GM12878 (cell line): Measurements from ENCODE around the gene PHACTR1. TPM values are rescaled to one million over a fixed set of nuclear protein-coding genes. Genes with fewer than 3 reads are reported as not detected.

Experiments
- ATAC-seq: fragments of 200-7000 bp; cut with Tn5 transposase; 3 replicates; pipeline ENCODE4 v1.9.1; 2020; ENCODE audit warnings: mild to moderate bottlenecking, moderate library complexity
- BruUV-seq: library from RNA; stranded (reverse); fragments of 400-500 nt; replicated peaks from 2 replicates; lab custom pipeline; 2021; lab: Mats Ljungman, UMichigan
- CTCF ChIA-PET: fragments of 300-600 bp; sonication (Branson Sonifier 250); formaldehyde crosslinking; extraction: SDS; loops from one replicate; lab custom pipeline; 2021; ENCODE audit warnings: inconsistent platforms; lab: Yijun Ruan, JAX
- POLR2A ChIA-PET: fragments of 350-600 bp; formaldehyde crosslinking; extraction: SDS; loops from one replicate; lab custom pipeline; 2021; ENCODE audit warnings: inconsistent platforms; lab: Charles Lee
- RAD21 ChIA-PET: fragments of 300-600 bp; sonication (Branson Sonifier 250); formaldehyde crosslinking; loops from one replicate; lab custom pipeline; 2023; ENCODE audit warnings: antibody characterized with exemption; ENCODE audit not compliant: unreplicated experiment; lab: Charles Lee
- SMC1A ChIA-PET: fragments of 300-600 bp; sonication (Branson Sonifier 250); formaldehyde crosslinking; loops from one replicate; lab custom pipeline; 2023; ENCODE audit not compliant: unreplicated experiment, uncharacterized antibody; lab: Charles Lee
- DNase-seq: peaks from one replicate; pipeline ENCODE4 v3.0.0-alpha.2; 2011; ENCODE audit warnings: low read depth, low spot score
- FAIRE-seq: peaks from 3 replicates; lab custom pipeline; 2011; peaks lifted over from hg19 to GRCh38; lab: Jason Lieb, UNC
- H2AFZ ChIP-seq: 2 replicates; pipeline ENCODE4 v1.6.0; 2011; ENCODE audit warnings: low read depth, low read length, control low read depth; ENCODE audit not compliant: control insufficient read depth
- H3K27ac ChIP-seq: 2 replicates; pipeline ENCODE4 v1.5.1; 2011; ENCODE audit warnings: control low read depth; ENCODE audit not compliant: control insufficient read depth, insufficient read depth
- H3K27me3 ChIP-seq, 2 experiments: replicated peaks in 1 of 2; 2 replicates each; pipeline versions ENCODE4 v1.6.0 to v1.6.1; 2011; ENCODE audit warnings: low read length in 1 of 2; ENCODE audit not compliant: control insufficient read depth in 2 of 2, insufficient read depth in 2 of 2
- H3K36me3 ChIP-seq, 2 experiments: 2 replicates each; pipeline ENCODE4 v1.5.1; 2011; ENCODE audit warnings: low read length in 1 of 2; ENCODE audit not compliant: control insufficient read depth in 2 of 2, insufficient read depth in 2 of 2
- H3K4me1 ChIP-seq: 2 replicates; pipeline ENCODE4 v1.6.1; 2011; ENCODE audit warnings: mild to moderate bottlenecking, low read length, moderate library complexity, mixed read lengths; ENCODE audit not compliant: control insufficient read depth, insufficient read depth
- H3K4me2 ChIP-seq: 2 replicates; pipeline ENCODE4 v1.6.0; 2011; ENCODE audit warnings: control low read depth; ENCODE audit not compliant: control insufficient read depth, insufficient read depth
- H3K4me3 ChIP-seq: fragments of 200-600 bp; sonication (generic); 2 replicates; pipeline ENCODE4 v1.5.1; 2016
- H3K79me2 ChIP-seq: 2 replicates; pipeline ENCODE4 v1.6.0; 2011; ENCODE audit warnings: low read length; ENCODE audit not compliant: control insufficient read depth, insufficient read depth
- H3K9ac ChIP-seq: 2 replicates; pipeline ENCODE4 v1.8.0; 2011; ENCODE audit warnings: low read length, control low read depth, mixed read lengths; ENCODE audit not compliant: control insufficient read depth, insufficient read depth
- H3K9me3 ChIP-seq: replicated peaks from 3 replicates; pipeline ENCODE4 v1.5.1; 2011; ENCODE audit warnings: mild to moderate bottlenecking, low read length; ENCODE audit not compliant: control insufficient read depth, insufficient read depth
- H4K20me1 ChIP-seq: 2 replicates; pipeline ENCODE4 v1.6.0; 2011; ENCODE audit not compliant: control insufficient read depth, insufficient read depth
- BMI1 ChIP-seq: fragments of 450-650 bp; IDR thresholded peaks from 2 replicates; pipeline ENCODE4 v1.6.1; 2016; ENCODE audit warnings: mild to moderate bottlenecking, moderate library complexity, borderline replicate concordance
- HDAC6 ChIP-seq: fragments of 200-600 bp; sonication (generic); IDR thresholded peaks from one replicate; pipeline ENCODE4 v1.8.0; 2017; ENCODE audit warnings: antibody characterized with exemption; ENCODE audit not compliant: unreplicated experiment
- IRF4 ChIP-seq: IDR thresholded peaks from 2 replicates; pipeline ENCODE4 v1.6.1; 2011; ENCODE audit warnings: low read depth, low read length
- JUND ChIP-seq: IDR thresholded peaks from 2 replicates; pipeline ENCODE4 v1.6.1; 2012; ENCODE audit warnings: low read depth, mild to moderate bottlenecking, low read length, improper control_type of control experiment, moderate library complexity
- LARP7 ChIP-seq: fragments of 450-650 bp; IDR thresholded peaks from 2 replicates; pipeline ENCODE4 v1.6.1; 2017; ENCODE audit warnings: mild to moderate bottlenecking
- NFIC ChIP-seq: IDR thresholded peaks from 2 replicates; pipeline ENCODE4 v1.6.1; 2012; ENCODE audit warnings: low read depth, mild to moderate bottlenecking, inconsistent platforms, low read length, moderate library complexity
- NFYB ChIP-seq: IDR thresholded peaks from 2 replicates; pipeline ENCODE4 v1.6.1; 2011; ENCODE audit warnings: low read depth, mild to moderate bottlenecking, low read length, improper control_type of control experiment, moderate library complexity; ENCODE audit not compliant: insufficient read depth
- REST ChIP-seq: IDR thresholded peaks from 2 replicates; pipeline ENCODE4 v1.6.1; 2012; ENCODE audit warnings: mild to moderate bottlenecking, low read depth, low read length
- SUZ12 ChIP-seq: fragments of 200-600 bp; sonication (generic); IDR thresholded peaks from one replicate; pipeline ENCODE4 v1.6.1; 2018; ENCODE audit warnings: antibody characterized with exemption, mild to moderate bottlenecking; ENCODE audit not compliant: unreplicated experiment
- ZNF207 ChIP-seq: fragments of 450-650 bp; IDR thresholded peaks from 2 replicates; pipeline ENCODE4 v1.6.1; 2014; ENCODE audit warnings: antibody characterized with exemption, mild to moderate bottlenecking, borderline replicate concordance
- ZNF217 ChIP-seq: fragments of 450-650 bp; IDR thresholded peaks from 2 replicates; pipeline ENCODE4 v1.6.1; 2017; ENCODE audit warnings: antibody characterized with exemption, mild to moderate bottlenecking
- WGBS: methylation state at CpG from one replicate; pipeline ENCODE4 v1.1.6; 2016; ENCODE audit warnings: low lambda C conversion rate; ENCODE audit not compliant: insufficient replicate concordance, insufficient coverage; ENCODE audit errors: missing lambda C conversion rate; 5-methylcytosine and 5-hydroxymethylcytosine counted together
- in situ Hi-C: fragments of 300-500 bp; cut with MboI; formaldehyde crosslinking; loops from 9 replicates; pipeline ENCODE4 v1.14.3; 2018; ENCODE audit warnings: mixed read lengths
- intact Hi-C: fragments of 100-400 bp; cut with micrococcal nuclease; formaldehyde crosslinking; loops from one replicate; pipeline ENCODE4 v1.14.2; 2022; ENCODE audit not compliant: unreplicated experiment
- polyA plus RNA-seq, 11 experiments: library from polyadenylated mRNA; depleted of rRNA in 4 of 11; unstranded in 6 of 11; stranded (reverse) in 5 of 11; fragments of >200 nt; fragmentation: Nextera tagmentation in 4 of 11; fragmentation: Illumina TruSeq in 1 of 11; extraction: Ambion mirVana in 4 of 11; extraction: Trizol in 1 of 11; gene quantifications; 1 replicate in 1 of 11; 2 replicates in 10 of 11; pipeline versions ENCODE4 v1.2.1 to v1.2.3, GENCODE V29; 2011 to 2016; ENCODE audit warnings: inconsistent platforms in 2 of 11, missing spikeins in 2 of 11, low read depth in 1 of 11
- total RNA-seq, 4 experiments: library from RNA; depleted of rRNA in 3 of 4; stranded (reverse); fragments of >200 nt in 3 of 4; fragmentation: Illumina TruSeq in 1 of 4; extraction: Trizol in 1 of 4; gene quantifications; 2 replicates each; pipeline versions ENCODE4 v1.2.1 to v1.2.3, GENCODE V29; 2013 to 2021
- TF ChIP-seq, protein P1 (sequence below): fragments of 450-650 bp; IDR thresholded peaks from 2 replicates; pipeline ENCODE4 v1.6.1; 2017; ENCODE audit warnings: antibody characterized with exemption, mild to moderate bottlenecking, moderate library complexity
- TF ChIP-seq, protein P2 (sequence below): fragments of 450-650 bp; IDR thresholded peaks from 2 replicates; pipeline ENCODE4 v1.6.1; 2016; ENCODE audit warnings: mild to moderate bottlenecking, moderate library complexity, borderline replicate concordance

PHACTR1 gene
- total and polyA plus RNA-seq, 10 of the 15 experiments (the other 5 are each of a cell fraction or from before 2014, with no cell fraction given) = 34.2 to 94.6 (median 62.3) TPM

- H3K27ac ChIP-seq = no peak overlapping the region
- intact Hi-C loops (no loop called here), in situ Hi-C loops (no loop called here)
- FAIRE-seq = no peak
- no peak overlapping the region for H3K4me3 ChIP-seq
- CTCF ChIA-PET = no interaction called here
- RAD21 ChIA-PET = interaction anchor here (0.8 kb wide), 1 partner anchor 174 kb away, joined by 3 read pairs; no protein-coding TSS in a partner anchor
- no peak overlapping the region for H2AFZ ChIP-seq
- no peaks in the 10 kb centered on the region for H3K79me2 ChIP-seq
- no peaks in the 10 kb centered on the region; a peak in 1 of 4 replicates for H3K27me3 ChIP-seq
- SMC1A ChIA-PET = no interaction called here
- no TSS peak for BruUV-seq
- ATAC-seq = no peak
- DNase-seq = no peak
- no peaks in the 10 kb centered on the region for H4K20me1 ChIP-seq
- H3K36me3 ChIP-seq = no peaks in the 10 kb centered on the region
- H3K4me1 ChIP-seq = no peaks in the 10 kb centered on the region
- 47% methylated on average over 3 of the region's 3 CpGs for WGBS
- H3K9me3 ChIP-seq = no peaks in the 10 kb centered on the region
- POLR2A ChIA-PET = no interaction called here
- H3K4me2 ChIP-seq = no peak overlapping the region
- no peak overlapping the region for H3K9ac ChIP-seq
- no peak for TF ChIP-seq BMI1
- TF ChIP-seq, protein P1, sequence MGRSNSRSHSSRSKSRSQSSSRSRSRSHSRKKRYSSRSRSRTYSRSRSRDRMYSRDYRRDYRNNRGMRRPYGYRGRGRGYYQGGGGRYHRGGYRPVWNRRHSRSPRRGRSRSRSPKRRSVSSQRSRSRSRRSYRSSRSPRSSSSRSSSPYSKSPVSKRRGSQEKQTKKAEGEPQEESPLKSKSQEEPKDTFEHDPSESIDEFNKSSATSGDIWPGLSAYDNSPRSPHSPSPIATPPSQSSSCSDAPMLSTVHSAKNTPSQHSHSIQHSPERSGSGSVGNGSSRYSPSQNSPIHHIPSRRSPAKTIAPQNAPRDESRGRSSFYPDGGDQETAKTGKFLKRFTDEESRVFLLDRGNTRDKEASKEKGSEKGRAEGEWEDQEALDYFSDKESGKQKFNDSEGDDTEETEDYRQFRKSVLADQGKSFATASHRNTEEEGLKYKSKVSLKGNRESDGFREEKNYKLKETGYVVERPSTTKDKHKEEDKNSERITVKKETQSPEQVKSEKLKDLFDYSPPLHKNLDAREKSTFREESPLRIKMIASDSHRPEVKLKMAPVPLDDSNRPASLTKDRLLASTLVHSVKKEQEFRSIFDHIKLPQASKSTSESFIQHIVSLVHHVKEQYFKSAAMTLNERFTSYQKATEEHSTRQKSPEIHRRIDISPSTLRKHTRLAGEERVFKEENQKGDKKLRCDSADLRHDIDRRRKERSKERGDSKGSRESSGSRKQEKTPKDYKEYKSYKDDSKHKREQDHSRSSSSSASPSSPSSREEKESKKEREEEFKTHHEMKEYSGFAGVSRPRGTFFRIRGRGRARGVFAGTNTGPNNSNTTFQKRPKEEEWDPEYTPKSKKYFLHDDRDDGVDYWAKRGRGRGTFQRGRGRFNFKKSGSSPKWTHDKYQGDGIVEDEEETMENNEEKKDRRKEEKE = no peak
- TF ChIP-seq ZNF207 = no peak
- no peak for TF ChIP-seq NFYB
- TF ChIP-seq, protein P2, sequence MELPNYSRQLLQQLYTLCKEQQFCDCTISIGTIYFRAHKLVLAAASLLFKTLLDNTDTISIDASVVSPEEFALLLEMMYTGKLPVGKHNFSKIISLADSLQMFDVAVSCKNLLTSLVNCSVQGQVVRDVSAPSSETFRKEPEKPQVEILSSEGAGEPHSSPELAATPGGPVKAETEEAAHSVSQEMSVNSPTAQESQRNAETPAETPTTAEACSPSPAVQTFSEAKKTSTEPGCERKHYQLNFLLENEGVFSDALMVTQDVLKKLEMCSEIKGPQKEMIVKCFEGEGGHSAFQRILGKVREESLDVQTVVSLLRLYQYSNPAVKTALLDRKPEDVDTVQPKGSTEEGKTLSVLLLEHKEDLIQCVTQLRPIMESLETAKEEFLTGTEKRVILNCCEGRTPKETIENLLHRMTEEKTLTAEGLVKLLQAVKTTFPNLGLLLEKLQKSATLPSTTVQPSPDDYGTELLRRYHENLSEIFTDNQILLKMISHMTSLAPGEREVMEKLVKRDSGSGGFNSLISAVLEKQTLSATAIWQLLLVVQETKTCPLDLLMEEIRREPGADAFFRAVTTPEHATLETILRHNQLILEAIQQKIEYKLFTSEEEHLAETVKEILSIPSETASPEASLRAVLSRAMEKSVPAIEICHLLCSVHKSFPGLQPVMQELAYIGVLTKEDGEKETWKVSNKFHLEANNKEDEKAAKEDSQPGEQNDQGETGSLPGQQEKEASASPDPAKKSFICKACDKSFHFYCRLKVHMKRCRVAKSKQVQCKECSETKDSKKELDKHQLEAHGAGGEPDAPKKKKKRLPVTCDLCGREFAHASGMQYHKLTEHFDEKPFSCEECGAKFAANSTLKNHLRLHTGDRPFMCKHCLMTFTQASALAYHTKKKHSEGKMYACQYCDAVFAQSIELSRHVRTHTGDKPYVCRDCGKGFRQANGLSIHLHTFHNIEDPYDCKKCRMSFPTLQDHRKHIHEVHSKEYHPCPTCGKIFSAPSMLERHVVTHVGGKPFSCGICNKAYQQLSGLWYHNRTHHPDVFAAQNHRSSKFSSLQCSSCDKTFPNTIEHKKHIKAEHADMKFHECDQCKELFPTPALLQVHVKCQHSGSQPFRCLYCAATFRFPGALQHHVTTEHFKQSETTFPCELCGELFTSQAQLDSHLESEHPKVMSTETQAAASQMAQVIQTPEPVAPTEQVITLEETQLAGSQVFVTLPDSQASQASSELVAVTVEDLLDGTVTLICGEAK = no peak
- TF ChIP-seq LARP7 = no peak
- TF ChIP-seq IRF4 = no peak
- TF ChIP-seq JUND = no peak
- no peak for TF ChIP-seq ZNF217
- no peak for TF ChIP-seq NFIC
- no peak for TF ChIP-seq SUZ12
- TF ChIP-seq HDAC6 = no peak
- no peak for TF ChIP-seq REST
Observed at GRCh38 chr6:12719017-12719416, 2.5 kb downstream of the PHACTR1 start.
